HepG2 (cell line): ENCODE data around the gene TMEM237. TPM values are rescaled to one million over a fixed set of nuclear protein-coding genes. Genes with fewer than 3 reads are reported as not detected.

Source experiments
- ADNP ChIP-seq: sonication (generic); formaldehyde crosslinking; IDR thresholded peaks from 2 replicates; pipeline ENCODE4 v1.4.0; 2020; ENCODE audit warnings: missing genetic modification reagents
- ARHGAP35 ChIP-seq: sonication (generic); formaldehyde crosslinking; IDR thresholded peaks from 2 replicates; pipeline ENCODE4 v1.9.0; 2022; ENCODE audit warnings: mild to moderate bottlenecking, inconsistent platforms, moderate library complexity, missing genetic modification reagents, borderline replicate concordance
- CBX5 ChIP-seq: sonication (generic); formaldehyde crosslinking; IDR thresholded peaks from 2 replicates; pipeline ENCODE4 v1.4.0; 2020; ENCODE audit warnings: missing genetic modification reagents, borderline replicate concordance
- GATAD1 ChIP-seq: IDR thresholded peaks from 2 replicates; pipeline ENCODE4 v1.6.1; 2016; ENCODE audit warnings: missing genetic modification reagents, missing compliant biosample characterization
- HDAC6 ChIP-seq: fragments of 200-600 bp; sonication (generic); IDR thresholded peaks from 2 replicates; pipeline ENCODE4 v1.7.0; 2017; ENCODE audit warnings: mild to moderate bottlenecking, antibody characterized with exemption, low read length, low read depth
- IKZF1 ChIP-seq: fragments of 450-650 bp; IDR thresholded peaks from 2 replicates; pipeline ENCODE4 v1.7.1; 2016
- MEIS1 ChIP-seq: sonication (generic); formaldehyde crosslinking; IDR thresholded peaks from 2 replicates; pipeline ENCODE4 v1.9.0; 2021; ENCODE audit warnings: mild to moderate bottlenecking, missing genetic modification reagents, moderate library complexity, borderline replicate concordance
- MYC ChIP-seq: sonication (generic); formaldehyde crosslinking; IDR thresholded peaks from 2 replicates; pipeline ENCODE4 v1.9.0; 2021; ENCODE audit warnings: missing genetic modification reagents, borderline replicate concordance
- SUZ12 ChIP-seq: fragments of 150-350 bp; IDR thresholded peaks from 2 replicates; pipeline ENCODE4 v1.6.1; 2014; ENCODE audit warnings: low read depth, low read length
- TIGD3 ChIP-seq: sonication (generic); formaldehyde crosslinking; IDR thresholded peaks from 2 replicates; pipeline ENCODE4 v1.5.1; 2020; ENCODE audit warnings: mild to moderate bottlenecking, missing genetic modification reagents, borderline replicate concordance
- U2AF2 ChIP-seq: fragments of 200-400 bp; formaldehyde crosslinking; IDR thresholded peaks from 2 replicates; pipeline ENCODE4 v1.6.1; 2017; ENCODE audit warnings: low read depth, mild to moderate bottlenecking, low read length
- ZGPAT ChIP-seq: IDR thresholded peaks from 2 replicates; pipeline ENCODE4 v1.6.1; 2016; ENCODE audit warnings: mild to moderate bottlenecking
- ZNF12 ChIP-seq: sonication (generic); formaldehyde crosslinking; IDR thresholded peaks from 2 replicates; pipeline ENCODE4 v1.5.0; 2020; ENCODE audit warnings: missing genetic modification reagents
- ZNF263 ChIP-seq: sonication (generic); formaldehyde crosslinking; IDR thresholded peaks from 2 replicates; pipeline ENCODE4 v1.4.0; 2020; ENCODE audit warnings: missing genetic modification reagents
- ZNF629 ChIP-seq: sonication (generic); formaldehyde crosslinking; conservative IDR thresholded peaks from 2 replicates; pipeline ENCODE4 v1.5.0; 2020; ENCODE audit warnings: missing genetic modification reagents
- ZNF644 ChIP-seq: IDR thresholded peaks from 2 replicates; pipeline ENCODE4 v1.6.1; 2016; ENCODE audit warnings: low read depth
- ZNF691 ChIP-seq: sonication (generic); formaldehyde crosslinking; IDR thresholded peaks from 2 replicates; pipeline ENCODE4 v1.4.0; 2020; ENCODE audit warnings: missing genetic modification reagents, low read depth, mild to moderate bottlenecking, borderline replicate concordance
- ZNF766 ChIP-seq: sonication (generic); formaldehyde crosslinking; IDR thresholded peaks from 2 replicates; pipeline ENCODE4 v1.5.0; 2020; ENCODE audit warnings: missing genetic modification reagents, borderline replicate concordance
- ZNF839 ChIP-seq: sonication (generic); formaldehyde crosslinking; IDR thresholded peaks from 2 replicates; pipeline ENCODE4 v1.4.0; 2020; ENCODE audit warnings: missing genetic modification reagents, mild to moderate bottlenecking, borderline replicate concordance
- polyA plus RNA-seq, 8 experiments: library from polyadenylated mRNA; depleted of rRNA in 3 of 8; stranded (reverse) in 7 of 8; unstranded in 1 of 8; fragments of >200 nt; fragmentation: Illumina TruSeq in 4 of 8; extraction: Trizol in 4 of 8; gene quantifications; 2 replicates each; pipeline versions ENCODE4 v1.2.1 to v1.2.3, GENCODE V29; 2011 to 2016; ENCODE audit warnings: low read depth in 4 of 8, missing spikeins in 1 of 8, mixed read lengths in 1 of 8; ENCODE audit not compliant: insufficient read depth in 1 of 8
- total RNA-seq, 5 experiments: library from RNA; depleted of rRNA; stranded (reverse); fragments of >200 nt; fragmentation: Illumina TruSeq; extraction: Trizol; gene quantifications; 2 replicates each; pipeline ENCODE4 v1.2.3, GENCODE V29; 2016; ENCODE audit warnings: low read depth in 1 of 5
- TF ChIP-seq, protein P1 (sequence below): sonication (generic); formaldehyde crosslinking; conservative IDR thresholded peaks from 2 replicates; pipeline ENCODE4 v1.4.0; 2020; ENCODE audit warnings: missing genetic modification reagents
- TF ChIP-seq, protein P2 (sequence below): sonication (generic); formaldehyde crosslinking; IDR thresholded peaks from 2 replicates; pipeline ENCODE4 v1.9.0; 2021; ENCODE audit warnings: missing genetic modification reagents, borderline replicate concordance

The TMEM237 gene
- total and polyA plus RNA-seq, 2 of the 13 experiments (the other 11 are each of a cell fraction or from before 2014, with no cell fraction given), result 21.8 to 36.1 TPM

- TF ChIP-seq, protein P1, sequence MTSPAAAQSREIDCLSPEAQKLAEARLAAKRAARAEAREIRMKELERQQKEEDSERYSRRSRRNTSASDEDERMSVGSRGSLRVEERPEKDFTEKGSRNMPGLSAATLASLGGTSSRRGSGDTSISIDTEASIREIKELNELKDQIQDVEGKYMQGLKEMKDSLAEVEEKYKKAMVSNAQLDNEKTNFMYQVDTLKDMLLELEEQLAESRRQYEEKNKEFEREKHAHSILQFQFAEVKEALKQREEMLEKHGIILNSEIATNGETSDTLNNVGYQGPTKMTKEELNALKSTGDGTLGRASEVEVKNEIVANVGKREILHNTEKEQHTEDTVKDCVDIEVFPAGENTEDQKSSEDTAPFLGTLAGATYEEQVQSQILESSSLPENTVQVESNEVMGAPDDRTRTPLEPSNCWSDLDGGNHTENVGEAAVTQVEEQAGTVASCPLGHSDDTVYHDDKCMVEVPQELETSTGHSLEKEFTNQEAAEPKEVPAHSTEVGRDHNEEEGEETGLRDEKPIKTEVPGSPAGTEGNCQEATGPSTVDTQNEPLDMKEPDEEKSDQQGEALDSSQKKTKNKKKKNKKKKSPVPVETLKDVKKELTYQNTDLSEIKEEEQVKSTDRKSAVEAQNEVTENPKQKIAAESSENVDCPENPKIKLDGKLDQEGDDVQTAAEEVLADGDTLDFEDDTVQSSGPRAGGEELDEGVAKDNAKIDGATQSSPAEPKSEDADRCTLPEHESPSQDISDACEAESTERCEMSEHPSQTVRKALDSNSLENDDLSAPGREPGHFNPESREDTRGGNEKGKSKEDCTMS, result no peak
- TF ChIP-seq ZNF766 (CRISPR knock-in tag), result peak; percentile 63; the same call in 1 of the 2 replicates
- no peak for TF ChIP-seq ZNF12 (CRISPR knock-in tag)
- no peak; the same call in 1 of the 2 replicates for TF ChIP-seq ZNF263
- TF ChIP-seq ARHGAP35, result 0 out of 2 replicates have a peak, but pooled peaks have one; percentile 80
- peak; percentile 86 for TF ChIP-seq MYC (CRISPR knock-in tag)
- no peak for TF ChIP-seq IKZF1
- no peak for TF ChIP-seq ADNP (CRISPR knock-in tag)
- TF ChIP-seq HDAC6, result no peak
- TF ChIP-seq ZNF839, result no peak
- TF ChIP-seq, protein P2, sequence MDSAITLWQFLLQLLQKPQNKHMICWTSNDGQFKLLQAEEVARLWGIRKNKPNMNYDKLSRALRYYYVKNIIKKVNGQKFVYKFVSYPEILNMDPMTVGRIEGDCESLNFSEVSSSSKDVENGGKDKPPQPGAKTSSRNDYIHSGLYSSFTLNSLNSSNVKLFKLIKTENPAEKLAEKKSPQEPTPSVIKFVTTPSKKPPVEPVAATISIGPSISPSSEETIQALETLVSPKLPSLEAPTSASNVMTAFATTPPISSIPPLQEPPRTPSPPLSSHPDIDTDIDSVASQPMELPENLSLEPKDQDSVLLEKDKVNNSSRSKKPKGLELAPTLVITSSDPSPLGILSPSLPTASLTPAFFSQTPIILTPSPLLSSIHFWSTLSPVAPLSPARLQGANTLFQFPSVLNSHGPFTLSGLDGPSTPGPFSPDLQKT (CRISPR knock-in tag), result 0 out of 2 replicates have a peak, but pooled peaks have one; percentile 24
- peak; percentile 16; the same call in 1 of the 2 replicates for TF ChIP-seq ZNF629 (CRISPR knock-in tag)
- TF ChIP-seq ZNF644 (CRISPR knock-in tag), result no peak
- peak; percentile 86; the same call in 1 of the 2 replicates for TF ChIP-seq ZNF691 (CRISPR knock-in tag)
- peak; percentile 65; the same call in 1 of the 2 replicates for TF ChIP-seq ZGPAT (CRISPR knock-in tag)
- TF ChIP-seq GATAD1 (CRISPR knock-in tag), result peak; percentile 95
- TF ChIP-seq U2AF2, result peak; percentile 56; the same call in 1 of the 2 replicates
- TF ChIP-seq TIGD3, result no peak
- TF ChIP-seq MEIS1 (CRISPR knock-in tag), result 0 out of 2 replicates have a peak, but pooled peaks have one; percentile 31
- TF ChIP-seq CBX5 (CRISPR knock-in tag), result no peak; the same call in 1 of the 2 replicates
- TF ChIP-seq SUZ12, result no peak
Observed at GRCh38 chr2:201642579-201643215, 606 bp downstream of the TMEM237 start (continued).
